TTC549 (cell line): Measurements from ENCODE around the gene CAD.
A peak's percentile ranks its signal among the peaks of the same experiment; 100 is the strongest.
"Not testable (repeated sequence)": the region's sequence is repeated elsewhere in the genome, so short reads cannot be mapped to it uniquely, and the experiment has no call there.

ENCODE experiments used
- FAIRE-seq: peaks from 2 replicates; lab custom pipeline; 2012; peaks lifted over from hg19 to GRCh38; lab: Jason Lieb, UNC

The CAD gene

GRCh38 chr2:27217173-27218121 lies at the start of gene CAD:
Gene CAD, plus strand, starts transcription at chr2:27217369. Its CDS starts 183 bp downstream, at chr2:27217552.
- FAIRE-seq, result no peak

- FAIRE-seq, result no peak
Observed at GRCh38 chr2:27170581-27171337, 46.4 kb upstream of the CAD start.

DNA sequence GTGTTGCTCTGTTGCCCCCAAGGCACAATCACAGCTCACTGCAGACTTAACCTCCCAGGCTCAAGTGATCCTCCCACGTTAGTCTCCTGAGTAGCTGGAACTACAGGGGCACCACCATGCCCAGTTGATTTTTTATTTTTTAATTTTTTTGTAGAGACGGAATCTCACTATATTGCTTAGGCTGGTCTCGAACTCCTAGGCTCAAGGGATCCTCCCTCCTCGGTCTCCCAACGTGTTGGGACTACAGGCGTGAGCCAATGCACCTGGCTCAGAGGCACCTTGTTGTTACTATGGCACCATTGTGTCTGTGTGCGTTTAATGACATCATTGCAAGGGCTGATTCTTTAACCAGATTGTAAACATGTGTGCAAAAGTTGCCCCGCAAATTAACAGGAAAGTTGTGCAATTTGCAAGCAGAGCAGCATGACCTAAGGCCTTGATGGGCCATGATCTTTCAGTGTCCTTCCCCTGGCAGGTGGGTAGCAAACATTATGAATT lies 45.8 kb upstream of the CAD start:
- FAIRE-seq, result no peak

DNA sequence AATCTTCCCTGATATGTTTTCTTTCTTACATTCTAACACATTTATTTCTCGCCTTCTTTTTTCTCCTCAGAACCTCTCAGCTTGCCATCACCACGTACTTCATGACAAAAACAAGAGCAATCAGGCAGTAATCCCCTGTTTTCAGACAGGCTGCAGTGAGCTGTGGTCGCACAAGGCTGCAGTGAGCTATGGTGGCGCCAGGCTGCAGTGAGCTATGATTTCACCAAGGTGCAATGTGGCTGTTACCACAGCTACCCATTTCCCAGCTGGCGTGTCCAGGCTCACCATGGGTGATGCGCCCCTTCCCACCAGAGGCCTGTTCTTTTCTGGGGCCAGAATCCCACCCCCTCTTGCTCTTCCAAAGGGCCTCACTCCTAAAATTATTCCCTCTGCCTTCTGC lies 42.5 kb upstream of the CAD start:
- no peak for FAIRE-seq

GRCh38 chr2:27175330-27175729 lies 41.8 kb upstream of the CAD start:
- FAIRE-seq, result no peak

GRCh38 chr2:27175781-27176180 lies 41.4 kb upstream of the CAD start:
- not testable (repeated sequence) for FAIRE-seq

DNA sequence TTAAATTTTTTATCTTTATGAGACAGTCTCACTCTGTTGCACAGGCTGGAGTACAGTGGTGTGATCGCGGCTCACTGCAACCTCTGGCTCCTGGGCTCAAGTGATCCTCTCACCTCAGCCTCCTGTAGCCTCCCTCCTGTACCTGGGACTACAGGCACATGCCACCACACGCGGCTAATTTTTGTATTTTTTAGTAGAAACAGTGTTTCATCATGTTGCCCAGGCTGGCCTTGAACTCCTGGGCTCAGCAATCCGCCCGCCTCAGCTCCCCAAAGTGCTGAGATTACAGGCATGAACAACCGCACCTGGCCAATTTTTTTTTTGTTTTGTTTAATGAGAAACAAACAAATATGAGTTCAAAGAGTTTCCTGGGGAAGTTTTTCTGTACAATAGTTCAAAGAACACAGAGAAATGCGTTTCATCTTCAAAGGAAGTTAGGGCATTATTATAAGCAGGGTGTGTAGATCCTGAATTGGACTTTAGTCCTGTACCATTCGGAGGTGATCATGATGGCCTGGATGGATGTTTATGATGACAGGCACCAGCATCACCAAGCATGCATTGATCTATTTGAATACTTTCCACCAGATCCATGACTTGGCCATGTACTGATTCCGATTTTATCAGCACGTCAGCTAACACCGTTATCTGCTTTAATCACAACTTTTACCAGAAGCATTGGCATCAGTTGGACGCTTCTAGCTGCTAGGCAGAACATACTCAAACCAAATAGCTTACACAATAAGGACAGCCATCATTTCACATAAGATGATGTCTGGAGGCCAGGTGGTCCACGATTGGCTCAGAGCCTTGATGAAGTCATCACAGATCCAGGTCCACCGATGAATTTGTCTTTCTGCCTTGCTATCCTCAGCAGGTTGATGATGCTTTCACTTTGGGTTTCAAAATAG lies 39.5 kb upstream of the CAD start:
- no peak for FAIRE-seq

- FAIRE-seq, result no peak
Observed at GRCh38 chr2:27178469-27178868, 38.7 kb upstream of the CAD start.

DNA sequence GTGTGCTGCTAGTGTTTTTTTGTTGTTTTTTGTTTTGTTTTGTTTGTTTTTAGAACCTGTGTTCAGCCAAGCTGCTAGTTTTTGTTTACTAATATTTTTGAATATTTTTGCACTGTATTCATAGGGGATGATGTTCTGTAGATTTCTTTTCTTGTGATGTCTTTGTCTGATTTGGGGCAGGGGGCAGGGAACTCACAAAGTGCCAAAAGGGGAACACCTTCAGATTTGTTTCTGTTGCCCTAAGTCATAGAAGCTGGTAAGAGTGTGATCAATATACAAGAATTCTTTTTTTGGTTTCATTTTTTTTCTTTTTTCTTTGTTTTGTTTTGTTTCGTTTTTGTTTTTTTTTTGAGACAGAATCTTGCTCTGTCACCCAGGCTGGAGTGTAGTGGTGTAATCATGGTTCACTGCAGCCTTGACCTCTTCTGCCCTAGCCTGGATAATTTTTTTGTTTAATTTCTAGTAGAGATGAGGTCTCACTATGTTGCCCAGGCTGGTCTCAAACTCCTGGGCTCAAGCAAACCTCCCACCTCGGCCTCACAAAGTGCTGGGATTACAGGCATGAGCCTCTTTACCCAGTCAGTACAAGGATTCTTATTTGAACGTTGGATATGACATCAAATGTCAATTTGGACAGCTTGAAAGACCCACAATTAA lies 37.7 kb upstream of the CAD start:
- no peak for FAIRE-seq

GRCh38 chr2:27182346-27182745 lies 34.8 kb upstream of the CAD start:
- no peak for FAIRE-seq

- no peak for FAIRE-seq
Observed at GRCh38 chr2:27184115-27184514, 33.1 kb upstream of the CAD start.

DNA sequence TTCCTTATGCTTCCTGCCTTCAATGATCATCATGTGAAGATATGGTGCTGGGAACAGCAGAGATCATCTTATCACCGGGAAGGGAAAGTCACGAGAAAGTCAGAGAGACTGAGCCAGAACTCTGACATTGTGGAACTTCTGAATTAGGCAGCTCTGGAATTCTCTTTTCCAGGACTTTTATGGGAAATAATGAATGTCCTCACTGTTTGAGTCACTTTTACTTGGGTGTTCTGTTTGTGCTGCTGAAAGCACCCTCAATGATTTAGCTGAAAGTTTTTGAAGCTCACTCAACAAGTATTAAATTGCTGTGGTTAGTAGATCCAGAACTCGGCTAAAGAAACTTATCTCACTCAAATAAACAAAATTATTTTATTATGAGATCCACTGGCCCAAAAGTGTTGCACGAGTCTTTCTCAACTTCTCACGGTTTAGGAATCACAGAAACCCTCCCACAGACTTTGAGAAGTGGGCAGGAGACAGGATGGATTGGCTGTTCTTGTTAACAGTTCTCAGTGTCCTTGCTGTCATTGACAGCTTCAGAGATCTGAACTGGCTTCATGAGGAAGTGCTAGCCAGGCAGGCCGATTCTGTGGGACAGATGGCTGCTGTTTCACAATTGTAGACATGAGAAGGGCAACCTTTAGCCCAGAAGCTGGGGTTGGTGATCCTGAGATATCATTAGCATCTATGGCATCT lies 31.7 kb upstream of the CAD start:
- no peak for FAIRE-seq

DNA sequence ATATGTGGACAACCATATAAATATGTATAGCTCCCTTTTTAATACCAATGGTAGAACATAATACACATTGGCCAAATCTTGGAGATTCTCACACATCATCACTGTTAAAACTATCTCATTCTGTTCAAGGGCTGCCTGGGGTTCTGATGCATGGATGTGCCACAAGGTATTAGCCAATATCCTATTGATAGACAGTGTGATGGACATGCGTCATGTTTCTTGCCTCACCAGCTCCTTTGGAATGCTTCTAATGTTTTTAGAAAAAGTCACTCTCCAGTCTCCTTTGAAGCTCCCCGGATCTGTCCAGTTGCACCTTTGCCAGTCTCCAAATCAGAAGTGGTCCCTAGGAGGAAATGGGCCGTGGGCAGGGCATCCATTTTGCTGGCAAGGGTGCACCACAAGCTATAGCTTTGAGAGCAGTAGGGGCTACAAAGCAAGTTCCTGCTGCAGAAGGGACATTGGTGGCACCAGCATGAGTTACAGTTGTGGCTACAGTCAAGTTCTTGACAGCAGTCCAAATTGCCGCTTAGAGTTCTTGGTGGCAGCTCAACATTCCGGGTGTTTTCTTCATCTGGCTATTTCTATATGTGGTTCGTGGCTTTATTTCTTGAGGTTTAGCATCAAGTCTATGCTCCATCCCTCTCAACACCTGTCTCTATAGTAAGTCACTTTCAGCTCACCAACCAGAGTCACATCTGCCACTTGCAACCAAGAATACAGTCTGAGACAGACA lies 30.4 kb upstream of the CAD start:
- no peak for FAIRE-seq

DNA sequence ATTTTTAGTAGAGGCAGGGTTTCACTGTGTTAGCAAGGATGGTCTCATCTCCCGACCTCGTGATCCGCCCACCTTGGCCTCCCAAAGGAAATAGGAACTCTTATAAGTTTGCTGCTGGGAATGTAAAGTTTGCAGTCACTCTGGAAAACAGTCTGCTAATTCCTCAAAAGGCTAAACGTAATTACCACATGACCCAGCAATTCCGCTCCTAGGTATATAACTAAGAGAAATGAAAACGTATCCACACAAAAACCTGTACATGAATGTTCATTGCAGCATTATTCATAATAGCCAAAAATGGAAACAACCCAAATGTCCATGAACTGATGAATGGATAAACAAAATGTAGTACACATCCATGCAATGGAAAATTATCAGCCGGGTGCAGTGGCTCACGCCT lies 27.2 kb upstream of the CAD start:
- no peak for FAIRE-seq

DNA sequence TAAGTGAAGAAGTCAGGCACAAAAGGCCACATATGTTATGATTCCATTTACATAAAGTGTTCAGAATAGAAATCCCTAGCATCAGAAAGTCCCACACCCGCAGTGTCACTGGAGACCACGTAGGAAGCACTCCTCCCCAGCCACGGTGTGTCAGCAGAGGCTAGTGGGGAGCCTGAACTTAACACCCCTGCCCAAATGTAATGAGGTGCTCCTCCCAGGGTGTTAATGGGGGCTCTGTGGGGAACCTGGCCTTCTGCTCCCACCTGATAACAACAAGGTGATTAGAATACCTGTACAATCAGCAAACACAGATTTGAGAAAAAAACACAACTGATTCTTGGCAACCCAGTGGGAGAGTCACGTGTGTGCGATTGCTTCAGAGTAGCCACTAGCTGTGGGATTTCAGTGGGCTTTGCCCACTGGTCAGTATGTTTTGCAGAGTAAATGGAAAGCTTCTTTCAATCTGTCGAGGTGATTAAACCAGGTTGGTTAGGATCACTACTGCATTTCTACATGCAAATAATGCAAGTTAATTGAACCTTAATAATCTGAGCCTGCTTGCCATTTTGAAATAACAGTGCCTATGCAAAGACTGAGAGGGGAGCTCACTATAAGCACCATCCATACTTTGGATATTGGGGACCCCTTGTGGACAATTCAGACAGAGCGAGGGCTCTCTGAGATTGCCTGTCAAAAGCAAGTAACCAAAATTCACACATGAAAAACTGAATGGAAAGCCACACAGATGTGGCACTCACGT lies 25.9 kb upstream of the CAD start:
- FAIRE-seq, result peak; percentile 88

- no peak for FAIRE-seq
Observed at GRCh38 chr2:27194538-27195354, 22.4 kb upstream of the CAD start.

GRCh38 chr2:27195799-27196198 lies 21.4 kb upstream of the CAD start:
- FAIRE-seq, result not testable (repeated sequence)

- FAIRE-seq, result not testable (repeated sequence)
Observed at GRCh38 chr2:27198068-27198467, 19.1 kb upstream of the CAD start.

- FAIRE-seq, result no peak
Observed at GRCh38 chr2:27198627-27199026, 18.5 kb upstream of the CAD start.
